ENCODE measurements around the gene SYK. TPM values are rescaled to one million over a fixed set of nuclear protein-coding genes. Genes with fewer than 3 reads are reported as not detected.
A peak's percentile ranks its signal among the peaks of the same experiment; 100 is the strongest.
"Not testable (repeated sequence)": the region's sequence is repeated elsewhere in the genome, so short reads cannot be mapped to it uniquely, and the experiment has no call there.

The SYK gene
- total RNA-seq, 1 experiment from 2014 or later: 11.8 TPM

DNA sequence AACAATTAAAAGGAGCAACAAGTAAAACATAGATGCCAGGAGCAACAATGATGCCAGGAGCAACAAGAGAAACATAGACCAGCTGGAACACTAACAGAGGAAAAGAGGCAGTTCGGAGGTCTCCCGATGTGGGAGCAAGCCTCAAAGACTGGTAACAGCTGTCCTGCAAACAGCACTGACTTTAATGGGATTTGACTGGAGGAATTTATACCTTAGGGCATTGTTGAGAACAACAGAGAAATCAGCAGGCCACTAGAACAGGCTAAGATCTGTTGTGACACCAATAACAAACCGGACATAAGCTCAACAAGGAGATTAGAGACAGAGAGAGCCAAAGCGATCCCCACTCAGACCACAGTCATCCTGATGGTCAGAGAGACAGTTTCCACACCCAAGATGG is 11.8 kb upstream of the SYK start:
- DNase-seq (ENCODE audit: low read depth): no peak
- in situ Hi-C loops (cut with HindIII; ENCODE audit: low pct_unique_long_range_greater_than_20kb, low sequenced_read_pairs): no loop called here

DNA sequence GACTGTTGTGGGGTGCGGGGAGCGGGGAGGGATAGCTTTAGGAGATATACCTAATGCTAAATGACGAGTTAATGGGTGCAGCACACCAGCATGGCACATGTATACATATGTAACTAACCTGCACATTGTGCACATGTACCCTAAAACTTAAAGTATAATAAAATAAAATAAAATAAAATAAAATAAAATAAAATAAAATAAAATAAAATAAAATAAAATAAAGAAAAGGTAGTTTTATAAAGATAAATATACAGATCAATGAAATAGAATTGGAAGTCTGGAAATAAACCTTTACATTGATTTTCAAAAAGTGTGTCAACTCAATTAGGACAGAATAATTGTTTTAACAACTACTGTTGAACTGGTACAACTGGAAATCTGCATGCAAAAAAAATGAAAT is 8.6 kb upstream of the SYK start:
- in situ Hi-C loops (cut with HindIII; ENCODE audit: low pct_unique_long_range_greater_than_20kb, low sequenced_read_pairs); DNase-seq (ENCODE audit: low read depth): not testable (repeated sequence)

DNA sequence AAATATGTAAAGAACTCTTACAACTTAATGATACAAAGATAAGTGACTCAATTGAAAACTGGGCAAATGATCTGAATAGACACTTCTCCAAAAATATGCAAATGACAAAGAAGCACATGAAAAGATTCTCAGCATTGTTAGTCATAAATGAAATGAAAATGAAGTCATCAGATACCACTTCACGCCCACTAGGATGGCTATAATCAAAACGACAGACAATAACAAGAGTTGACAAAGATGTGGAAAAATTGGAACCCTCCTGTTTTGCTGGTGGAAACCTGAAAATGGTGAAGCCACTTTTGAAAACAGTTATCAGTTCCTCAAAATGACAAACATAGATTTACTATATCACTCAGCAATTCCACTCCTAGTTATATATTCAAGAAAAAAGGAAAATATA is 7.9 kb upstream of the SYK start:
- in situ Hi-C loops (cut with HindIII; ENCODE audit: low pct_unique_long_range_greater_than_20kb, low sequenced_read_pairs): no loop called here
- DNase-seq (ENCODE audit: low read depth): no peak

DNA sequence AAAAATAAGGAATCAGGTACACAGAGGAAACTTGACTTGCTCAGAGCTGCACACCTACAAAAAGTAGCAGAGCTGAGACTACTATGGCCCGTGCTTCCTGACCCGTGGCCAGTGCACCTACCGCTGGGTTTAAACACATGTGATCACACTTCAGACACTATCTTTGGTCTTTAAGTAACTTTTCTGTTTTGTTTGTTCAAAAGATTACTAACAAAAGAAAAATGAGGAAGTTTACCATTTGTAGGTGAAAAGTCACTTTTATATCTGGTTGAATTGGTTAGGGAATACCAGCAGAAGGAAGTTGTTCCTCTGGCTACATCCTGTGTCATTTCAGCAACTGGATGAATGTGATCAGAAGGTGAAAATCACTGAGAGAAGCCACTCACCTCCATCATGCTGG is 6.5 kb upstream of the SYK start:
- DNase-seq (ENCODE audit: low read depth): peak; percentile 71
- in situ Hi-C loops (cut with HindIII; ENCODE audit: low pct_unique_long_range_greater_than_20kb, low sequenced_read_pairs): no loop called here

DNA sequence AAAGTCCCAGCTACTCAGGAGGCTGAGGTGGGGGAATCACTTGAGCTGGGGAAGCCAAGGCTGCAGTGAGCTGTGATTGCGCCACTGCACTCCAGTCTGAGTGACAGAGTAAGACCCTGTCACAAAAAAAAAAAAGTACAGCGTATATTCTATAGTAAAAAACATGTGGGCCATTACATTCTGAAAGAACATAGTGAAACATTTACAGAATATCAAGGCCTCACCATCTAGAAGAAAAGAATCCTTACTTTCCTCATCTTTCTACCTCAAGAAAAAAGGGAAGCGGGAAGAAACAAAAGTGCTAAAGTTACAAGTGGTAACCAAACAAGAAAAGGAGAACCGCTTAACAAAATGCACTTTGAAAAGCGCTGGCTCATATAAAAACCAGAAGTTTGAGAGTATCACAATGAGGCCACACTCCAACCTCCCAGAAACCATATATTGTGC is 5.7 kb upstream of the SYK start:
- DNase-seq (ENCODE audit: low read depth): no peak
- in situ Hi-C loops (cut with HindIII; ENCODE audit: low pct_unique_long_range_greater_than_20kb, low sequenced_read_pairs): no loop called here

DNA sequence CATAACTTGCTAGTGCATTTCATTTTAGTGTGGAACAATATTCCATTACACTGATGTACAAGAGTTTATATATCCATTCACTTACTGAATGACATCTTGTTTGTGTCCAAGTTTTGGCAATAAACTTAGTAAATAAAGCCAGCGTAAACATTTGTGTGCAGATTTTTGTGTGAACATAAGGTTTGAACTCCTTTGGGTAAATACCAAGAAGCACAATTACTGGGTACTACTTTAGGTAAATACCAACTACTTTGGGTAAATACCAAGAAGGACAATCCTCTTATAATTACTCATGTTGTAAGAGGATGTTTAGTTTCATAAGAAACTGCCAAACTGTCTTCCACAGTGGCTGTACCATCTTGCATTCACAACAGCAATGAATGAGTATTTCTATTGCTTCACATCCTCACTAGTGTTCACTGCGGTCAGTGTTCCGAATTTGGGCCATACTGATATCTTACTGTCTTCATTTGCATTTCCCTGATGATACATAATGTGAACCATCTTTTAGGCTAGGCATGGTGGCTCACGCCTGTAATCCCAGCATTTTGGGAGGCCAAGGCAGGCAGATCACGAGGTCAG is 2.3 kb upstream of the SYK start:
- in situ Hi-C loops (cut with HindIII; ENCODE audit: low pct_unique_long_range_greater_than_20kb, low sequenced_read_pairs): no loop called here
- DNase-seq (ENCODE audit: low read depth): no peak

DNA sequence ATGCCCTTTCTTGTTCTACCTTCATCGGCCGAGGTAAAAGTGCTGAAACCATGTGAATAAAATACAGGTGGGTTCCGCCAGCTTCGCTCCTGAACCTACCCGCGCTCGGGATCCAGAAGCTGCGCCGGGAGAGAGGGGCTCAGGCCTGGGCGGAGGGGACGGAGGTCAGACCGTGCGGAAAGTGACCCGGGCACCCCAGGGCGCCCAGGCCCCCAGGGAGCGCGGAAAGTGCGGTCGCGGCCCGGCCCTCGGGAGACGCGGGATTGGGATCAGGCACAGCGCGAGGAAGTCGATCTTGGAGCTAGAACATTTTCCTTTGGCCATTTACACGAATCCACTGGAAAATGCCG is 329 bp downstream of the SYK start:
- in situ Hi-C loops (cut with HindIII; ENCODE audit: low pct_unique_long_range_greater_than_20kb, low sequenced_read_pairs): no loop called here
- no peak for DNase-seq (ENCODE audit: low read depth)

DNA sequence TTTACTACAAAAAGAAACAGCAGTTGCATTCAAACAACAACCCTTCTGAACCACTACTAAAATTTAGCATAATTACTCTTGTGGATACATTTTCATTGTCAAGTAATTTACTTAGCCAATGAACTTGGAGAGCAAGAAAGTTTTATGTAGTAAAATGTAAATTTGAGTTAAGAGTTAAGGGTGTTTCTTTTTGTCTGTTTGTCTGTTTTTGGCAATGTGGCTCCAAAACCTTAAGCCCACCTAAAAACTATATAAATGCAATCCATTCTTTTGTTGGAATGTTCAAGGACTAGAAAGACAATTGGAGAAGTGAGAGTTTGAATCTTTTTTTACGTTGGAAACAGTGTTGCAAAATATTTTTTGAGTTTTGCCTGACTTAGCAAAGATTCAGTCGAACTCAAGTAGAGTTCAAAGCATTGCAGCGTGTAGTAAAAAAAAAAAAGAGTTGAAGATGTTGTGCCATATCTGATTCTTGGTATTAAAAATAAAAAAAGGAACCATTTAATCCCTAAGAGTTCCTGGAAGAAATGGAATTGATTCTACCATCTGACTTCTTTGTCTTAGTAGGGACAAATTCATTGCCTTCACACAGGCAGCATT is 867 bp downstream of the SYK start:
- DNase-seq (ENCODE audit: low read depth): no peak
- in situ Hi-C loops (cut with HindIII; ENCODE audit: low pct_unique_long_range_greater_than_20kb, low sequenced_read_pairs): no loop called here

DNA sequence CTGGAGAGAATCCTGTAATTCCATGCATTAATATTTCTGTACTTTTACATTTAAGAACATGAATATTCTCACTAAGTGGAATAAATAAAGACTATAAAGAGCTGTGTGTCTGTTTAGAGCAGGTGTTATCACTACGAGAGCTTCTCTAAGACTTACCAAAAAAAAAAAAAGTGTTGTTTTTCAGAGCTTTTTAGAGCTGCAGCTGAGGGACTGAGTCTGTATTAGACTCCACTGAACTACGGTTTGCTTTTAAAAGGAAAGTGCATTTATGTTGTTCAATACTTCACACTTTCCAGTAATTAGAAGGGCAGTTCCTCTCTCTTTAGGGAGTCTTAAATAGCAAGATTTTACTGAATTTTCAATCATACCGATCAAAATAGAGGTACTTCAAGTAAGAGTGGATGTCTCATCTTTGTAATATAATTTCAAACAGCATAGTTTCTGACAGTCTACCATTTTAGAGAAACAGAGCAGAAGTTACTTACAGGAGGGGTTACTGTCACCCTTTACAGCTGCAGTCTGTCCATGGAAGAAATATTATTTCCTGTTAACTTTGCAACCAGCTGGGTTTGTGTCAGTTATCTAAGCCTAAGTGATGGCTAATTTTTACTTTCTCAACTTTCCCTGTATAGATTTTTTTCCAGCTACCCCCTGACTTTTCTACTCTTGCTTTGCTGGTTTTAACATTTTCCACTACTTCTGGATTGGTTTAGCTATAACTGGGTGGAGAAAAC is 2.4 kb downstream of the SYK start:
- in situ Hi-C loops (cut with HindIII; ENCODE audit: low pct_unique_long_range_greater_than_20kb, low sequenced_read_pairs): no loop called here
- no peak for DNase-seq (ENCODE audit: low read depth)

DNA sequence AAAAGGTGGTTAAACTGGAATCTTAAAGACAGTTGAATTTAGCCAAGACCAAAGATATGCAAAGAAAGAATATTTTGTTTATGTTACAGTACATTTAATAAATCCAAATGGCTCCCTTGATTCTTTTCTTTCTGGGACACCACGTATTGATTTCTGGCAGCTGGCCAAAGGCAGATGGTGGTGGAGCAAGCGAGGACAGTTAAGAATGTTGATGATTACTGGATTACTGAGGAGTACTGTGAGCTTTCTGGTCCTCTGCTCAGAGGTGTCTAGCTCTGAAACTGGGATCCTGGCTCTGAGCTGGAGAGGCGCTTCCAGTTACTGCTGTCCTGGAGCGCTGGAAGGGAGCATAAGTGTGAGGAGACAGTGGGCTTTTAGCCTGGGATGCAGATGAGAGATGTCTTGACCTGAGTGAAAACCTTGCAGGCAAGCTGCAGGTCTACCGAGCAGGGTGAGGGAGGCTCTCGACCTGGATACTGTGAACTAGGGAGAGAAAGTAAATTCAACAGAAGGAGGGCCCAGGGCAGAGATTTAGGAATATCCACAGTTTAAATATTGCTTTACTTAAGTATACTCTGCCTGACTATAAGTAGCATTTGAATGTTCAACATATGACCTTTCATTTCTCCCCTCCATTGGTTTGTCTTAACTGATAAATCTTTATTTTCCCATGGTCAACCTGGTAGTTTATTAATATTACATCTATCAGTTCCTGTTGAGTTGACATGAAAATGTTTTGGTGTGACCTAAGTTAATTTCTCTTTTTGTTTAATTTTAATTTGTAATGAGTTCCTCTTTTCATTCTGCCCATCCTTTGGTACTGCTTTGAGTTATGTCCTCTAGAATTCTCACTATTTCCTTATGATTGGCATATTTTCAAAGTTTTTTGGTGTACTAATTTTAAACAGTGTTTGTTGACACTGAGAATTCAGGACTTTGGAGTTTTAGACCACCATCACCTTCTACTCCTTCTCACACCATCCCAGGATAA is 3.7 kb downstream of the SYK start:
- in situ Hi-C loops (cut with HindIII; ENCODE audit: low pct_unique_long_range_greater_than_20kb, low sequenced_read_pairs): no loop called here

DNA sequence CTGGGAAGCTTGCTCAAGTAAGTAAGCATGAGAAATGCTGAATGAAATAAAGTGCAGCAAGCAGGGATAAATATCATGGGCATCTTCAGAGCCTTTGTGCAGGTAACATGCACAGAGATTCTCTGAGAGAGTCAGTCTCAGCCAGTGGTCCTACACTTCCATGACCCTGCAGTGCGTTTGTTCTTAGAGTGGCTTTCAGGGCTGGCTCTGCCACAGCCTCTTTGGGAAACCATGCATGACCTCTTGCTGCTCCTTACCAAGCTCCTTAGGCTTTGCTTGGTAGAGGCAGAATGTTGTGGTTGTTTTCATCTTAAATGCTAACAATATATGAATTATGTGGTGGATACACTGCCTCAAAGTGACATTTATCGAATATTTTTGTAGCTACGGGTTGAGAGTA is 5.4 kb downstream of the SYK start:
- no peak for DNase-seq (ENCODE audit: low read depth)
- in situ Hi-C loops (cut with HindIII; ENCODE audit: low pct_unique_long_range_greater_than_20kb, low sequenced_read_pairs): no loop called here

More for the DNA sequence above, 3.7 kb downstream of the SYK start:
- DNase-seq (ENCODE audit: low read depth): no peak

DNA sequence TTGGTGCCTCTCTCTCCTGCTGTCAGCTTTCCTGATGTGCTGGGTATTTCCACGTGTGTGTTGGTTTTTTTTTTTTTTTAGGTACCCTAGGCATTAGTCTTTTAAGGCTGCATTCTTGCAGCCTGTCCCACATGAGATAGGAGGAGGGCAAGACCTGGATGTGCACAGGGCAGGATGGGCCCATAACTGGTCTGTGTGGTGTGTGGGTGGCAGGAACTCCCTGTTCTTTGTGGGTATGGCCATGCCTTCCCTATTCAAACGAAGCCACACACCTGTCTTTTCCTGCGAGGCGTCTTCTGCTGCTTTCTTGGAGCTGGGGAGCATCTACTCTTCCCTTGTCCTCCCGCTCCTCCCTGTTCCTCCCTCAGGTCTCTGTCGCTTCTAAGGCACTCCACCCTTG is 6.8 kb downstream of the SYK start:
- in situ Hi-C loops (cut with HindIII; ENCODE audit: low pct_unique_long_range_greater_than_20kb, low sequenced_read_pairs): no loop called here
- no peak for DNase-seq (ENCODE audit: low read depth)

DNA sequence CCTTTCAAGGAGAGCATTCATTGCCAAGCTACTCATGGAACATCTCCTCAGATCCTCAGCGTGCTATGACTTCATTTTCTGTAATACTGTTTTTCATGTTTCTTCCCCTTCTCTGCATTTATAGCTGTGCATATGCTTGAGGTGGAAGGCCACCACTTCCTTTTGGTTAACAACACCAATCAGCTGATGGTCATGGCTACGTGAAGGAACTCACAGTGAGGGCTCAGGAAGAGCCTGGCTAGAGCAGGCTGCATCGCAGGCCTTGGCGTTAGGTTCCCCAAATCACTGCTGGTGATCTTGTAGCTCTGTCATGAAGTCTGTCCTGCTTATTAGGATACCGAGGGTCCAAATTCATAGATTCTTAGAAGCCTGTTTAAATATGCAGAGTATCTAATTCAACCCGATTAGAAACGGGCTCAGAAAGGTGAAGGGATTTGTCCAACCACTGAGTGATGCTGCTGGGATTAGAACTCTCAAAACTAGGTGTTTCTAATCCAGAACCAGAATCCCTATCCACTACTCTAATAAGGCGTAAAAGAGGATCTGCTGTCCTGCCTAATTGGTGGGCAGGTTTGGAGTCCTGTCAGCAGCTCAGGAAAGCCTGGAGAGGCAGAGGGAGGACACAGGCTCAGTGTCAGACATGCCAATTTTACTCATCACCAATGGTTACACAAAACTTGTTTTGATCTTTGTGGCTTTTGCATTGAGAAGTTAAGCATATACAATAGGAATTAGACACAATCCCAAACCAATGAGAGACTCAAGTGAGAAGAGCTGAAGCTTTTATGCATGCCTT is 7.5 kb downstream of the SYK start:
- in situ Hi-C loops (cut with HindIII; ENCODE audit: low pct_unique_long_range_greater_than_20kb, low sequenced_read_pairs): no loop called here
- DNase-seq (ENCODE audit: low read depth): no peak

DNA sequence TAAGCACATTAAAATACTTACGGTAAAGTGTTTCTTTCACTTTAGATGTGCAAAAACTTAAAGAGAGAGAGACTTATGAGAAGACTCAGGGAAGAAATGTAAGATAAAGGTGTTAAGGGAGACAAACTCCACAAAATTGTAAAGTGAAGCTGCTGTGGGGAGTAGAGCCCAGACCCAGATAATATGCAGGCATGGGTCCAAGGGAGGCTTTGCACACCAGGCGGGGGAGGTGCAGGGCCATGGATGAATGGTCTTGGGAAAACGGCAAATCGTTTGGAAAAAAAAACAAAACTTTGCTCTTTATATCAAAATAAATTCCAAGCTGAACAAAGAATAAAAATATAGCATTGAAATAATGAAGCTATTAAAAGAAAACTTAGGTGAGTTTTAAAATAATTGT is 9.1 kb downstream of the SYK start:
- no peak for DNase-seq (ENCODE audit: low read depth)
- in situ Hi-C loops (cut with HindIII; ENCODE audit: low pct_unique_long_range_greater_than_20kb, low sequenced_read_pairs): no loop called here

DNA sequence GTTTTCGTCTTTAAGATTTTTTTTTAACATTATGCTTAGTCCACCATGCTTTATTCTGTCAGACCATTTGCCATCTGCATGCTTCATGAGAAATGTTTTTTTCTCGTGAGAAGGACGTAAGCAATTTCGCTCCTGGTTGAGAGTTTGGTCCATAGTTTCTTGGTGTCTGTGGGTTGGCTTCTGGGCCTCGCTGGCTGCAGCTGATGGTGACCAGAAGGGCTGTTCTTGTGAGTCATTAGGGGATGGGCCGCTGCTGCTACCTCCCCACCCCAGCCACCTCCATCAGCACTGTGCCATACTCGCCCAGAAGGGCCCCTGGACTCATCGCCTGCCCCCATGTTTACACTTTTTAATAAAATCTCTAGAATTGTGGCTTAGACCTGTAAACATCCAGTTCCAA is 11.4 kb downstream of the SYK start:
- in situ Hi-C loops (cut with HindIII; ENCODE audit: low pct_unique_long_range_greater_than_20kb, low sequenced_read_pairs): no loop called here
- no peak for DNase-seq (ENCODE audit: low read depth)

DNA sequence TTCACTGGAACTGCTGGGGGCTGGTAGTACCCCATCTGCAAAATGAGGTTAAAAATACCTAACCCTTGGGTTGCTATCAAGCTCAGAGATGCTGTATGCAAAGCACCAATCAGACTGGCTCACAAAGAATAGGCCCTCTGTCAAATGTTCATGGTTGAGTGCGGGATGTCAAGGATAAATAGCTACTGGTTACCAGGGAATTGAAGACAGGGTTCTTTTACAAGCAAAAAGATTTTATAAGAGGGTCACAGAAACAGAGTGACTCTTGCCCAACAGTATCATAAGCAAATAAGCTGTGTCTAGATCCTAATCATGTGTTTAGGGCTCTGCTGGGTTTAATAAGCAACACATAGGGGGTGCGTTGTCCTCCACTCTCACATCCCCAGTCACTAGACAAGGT is 11.9 kb downstream of the SYK start:
- no peak for DNase-seq (ENCODE audit: low read depth)
- in situ Hi-C loops (cut with HindIII; ENCODE audit: low pct_unique_long_range_greater_than_20kb, low sequenced_read_pairs): no loop called here

DNA sequence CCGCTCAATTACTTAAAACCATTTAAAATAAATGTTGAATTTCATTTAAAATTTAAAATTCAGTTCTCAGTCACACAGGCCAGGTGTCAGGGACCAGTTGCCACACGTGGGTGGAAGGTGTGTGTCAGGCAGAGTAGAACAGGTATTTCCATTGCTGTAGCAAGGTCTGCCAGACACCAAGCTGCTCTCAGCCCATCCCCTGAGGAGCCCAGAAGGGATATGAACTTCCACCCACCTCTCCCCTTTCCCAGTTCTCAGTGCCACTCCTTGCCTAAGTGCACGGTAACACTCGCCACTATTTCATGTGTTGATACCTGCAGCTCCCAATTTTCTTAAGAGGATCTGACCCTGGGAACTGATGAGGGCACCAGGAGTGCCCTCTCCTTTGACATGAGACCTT is 12.7 kb downstream of the SYK start:
- in situ Hi-C loops (cut with HindIII; ENCODE audit: low pct_unique_long_range_greater_than_20kb, low sequenced_read_pairs): no loop called here
- no peak for DNase-seq (ENCODE audit: low read depth)

All from Caki2 (cell line).